GM06990 (cell line): ENCODE data around the gene EIF4EBP2.

Experiments used
- DNase-seq: peaks from one replicate; pipeline ENCODE4 v3.0.0-alpha.2; 2011; ENCODE audit not compliant: insufficient read length; ENCODE audit errors: extremely low read depth
- H3K27me3 ChIP-seq: replicated peaks from 2 replicates; pipeline ENCODE4 v1.6.0; 2011; ENCODE audit warnings: low read length; ENCODE audit not compliant: control insufficient read depth, insufficient read depth
- H3K36me3 ChIP-seq: 2 replicates; pipeline ENCODE4 v1.5.1; 2011; ENCODE audit warnings: low read length; ENCODE audit not compliant: control insufficient read depth, insufficient read depth
- H3K4me3 ChIP-seq: replicated peaks from 2 replicates; pipeline ENCODE4 v1.5.1; 2011; ENCODE audit warnings: low read depth, mild to moderate bottlenecking, control low read depth, low read length
- TF ChIP-seq, protein P1 (sequence below): IDR thresholded peaks from 2 replicates; pipeline ENCODE4 v1.5.1; 2011; ENCODE audit warnings: low read length, control low read depth, mild to moderate bottlenecking, inconsistent platforms; ENCODE audit not compliant: insufficient read depth, poor library complexity, severe bottlenecking

EIF4EBP2 gene

DNA sequence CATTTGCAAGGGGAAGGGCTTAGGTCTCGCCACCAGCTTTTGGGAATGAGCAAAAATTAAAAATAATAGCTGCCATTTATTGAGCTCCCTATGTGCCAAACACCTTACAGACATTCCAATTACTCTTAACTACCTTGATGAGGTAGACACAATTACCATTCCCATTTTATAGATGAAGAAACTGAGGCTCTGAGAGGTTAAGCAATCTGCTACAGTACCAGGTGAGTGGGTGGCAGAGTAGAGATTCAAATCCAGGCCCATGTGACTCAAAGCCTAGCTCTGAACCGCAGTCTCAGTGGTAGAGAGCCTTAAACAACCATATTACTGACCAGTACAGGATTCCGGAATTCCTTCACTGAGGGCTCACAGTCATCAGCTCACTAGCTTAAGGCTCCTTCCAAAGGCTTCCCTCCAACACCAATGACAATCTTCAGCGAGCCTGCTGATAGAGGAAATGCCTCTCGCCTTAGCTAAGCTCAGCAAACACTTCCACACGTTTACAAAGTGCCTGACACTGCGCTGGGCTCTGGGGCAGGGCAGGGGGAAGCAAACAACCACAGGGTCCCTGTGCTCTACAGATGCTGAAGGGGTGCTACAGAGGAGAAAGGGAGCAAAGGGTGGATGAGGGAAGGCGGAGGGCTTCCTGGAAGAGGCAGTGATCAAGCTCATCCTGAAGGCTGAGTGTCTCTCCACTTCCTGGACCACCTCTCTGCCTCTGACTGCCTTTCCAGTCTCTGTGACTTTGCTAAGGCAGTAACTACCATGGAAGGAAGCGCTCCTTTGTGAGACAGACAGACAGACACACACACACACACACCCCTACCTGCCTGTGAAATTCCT, 28.9 kb upstream of the EIF4EBP2 start:
- H3K4me3 ChIP-seq, result no peak overlapping the region

DNA sequence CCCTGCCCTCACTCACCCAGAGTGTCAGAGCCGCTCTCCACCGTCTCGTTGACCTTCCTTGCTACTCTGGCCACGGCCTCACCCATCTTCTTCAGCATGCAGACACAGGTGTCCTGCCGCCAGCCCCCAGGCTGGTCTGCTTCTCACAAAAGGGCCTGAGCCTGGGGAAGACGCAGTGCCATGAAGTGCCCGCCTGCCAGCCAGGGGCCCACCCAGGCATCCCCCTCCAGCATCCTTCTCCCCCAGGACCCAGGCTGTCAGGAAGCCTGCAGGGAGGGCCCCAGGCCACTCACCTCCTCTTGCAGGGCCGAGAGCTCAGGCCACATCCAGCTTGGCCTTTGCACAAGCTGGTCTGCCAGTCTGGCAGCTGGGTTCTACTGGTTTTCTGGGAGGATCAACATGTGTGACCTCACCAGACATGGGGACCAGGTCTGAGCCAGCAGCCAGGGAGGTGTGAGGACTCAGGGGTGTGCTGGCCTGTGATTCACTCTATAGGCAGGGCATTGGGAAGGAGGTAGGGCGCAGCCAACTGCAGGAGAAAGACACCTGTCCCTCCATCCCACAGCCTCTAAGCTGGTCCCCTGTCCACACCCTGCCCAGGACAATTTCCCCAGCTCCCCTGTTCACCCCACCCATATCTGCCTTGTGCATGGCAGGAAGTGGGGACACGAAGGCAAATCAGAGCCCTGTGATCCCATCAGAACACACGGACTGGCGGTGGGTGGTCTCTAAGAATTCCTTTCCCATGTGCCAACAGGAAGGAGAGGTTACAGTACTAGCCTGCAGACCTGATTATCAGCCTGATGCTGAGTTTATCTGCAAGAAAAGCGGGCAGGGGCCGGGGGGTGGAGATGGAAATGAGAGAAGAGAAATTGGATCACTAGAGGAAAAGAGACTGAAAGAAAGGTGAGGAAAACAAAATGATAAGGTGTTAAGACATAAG, 27.2 kb upstream of the EIF4EBP2 start:
- no peak for DNase-seq
- no peaks in the 10 kb centered on the region for H3K27me3 ChIP-seq
- no peak overlapping the region for H3K4me3 ChIP-seq
- TF ChIP-seq, protein P1, sequence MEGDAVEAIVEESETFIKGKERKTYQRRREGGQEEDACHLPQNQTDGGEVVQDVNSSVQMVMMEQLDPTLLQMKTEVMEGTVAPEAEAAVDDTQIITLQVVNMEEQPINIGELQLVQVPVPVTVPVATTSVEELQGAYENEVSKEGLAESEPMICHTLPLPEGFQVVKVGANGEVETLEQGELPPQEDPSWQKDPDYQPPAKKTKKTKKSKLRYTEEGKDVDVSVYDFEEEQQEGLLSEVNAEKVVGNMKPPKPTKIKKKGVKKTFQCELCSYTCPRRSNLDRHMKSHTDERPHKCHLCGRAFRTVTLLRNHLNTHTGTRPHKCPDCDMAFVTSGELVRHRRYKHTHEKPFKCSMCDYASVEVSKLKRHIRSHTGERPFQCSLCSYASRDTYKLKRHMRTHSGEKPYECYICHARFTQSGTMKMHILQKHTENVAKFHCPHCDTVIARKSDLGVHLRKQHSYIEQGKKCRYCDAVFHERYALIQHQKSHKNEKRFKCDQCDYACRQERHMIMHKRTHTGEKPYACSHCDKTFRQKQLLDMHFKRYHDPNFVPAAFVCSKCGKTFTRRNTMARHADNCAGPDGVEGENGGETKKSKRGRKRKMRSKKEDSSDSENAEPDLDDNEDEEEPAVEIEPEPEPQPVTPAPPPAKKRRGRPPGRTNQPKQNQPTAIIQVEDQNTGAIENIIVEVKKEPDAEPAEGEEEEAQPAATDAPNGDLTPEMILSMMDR, result no peak
- H3K36me3 ChIP-seq, result peaks cover 4% of the 10 kb centered on the region

More for the DNA sequence above, 28.9 kb upstream of the EIF4EBP2 start:
- Histone ChIP-seq H3K36me3 (peaks cover 6% of the 10 kb centered on the region), H3K27me3 (no peaks in the 10 kb centered on the region)
- DNase-seq, result no peak
- TF ChIP-seq, protein P1, result no peak

DNA sequence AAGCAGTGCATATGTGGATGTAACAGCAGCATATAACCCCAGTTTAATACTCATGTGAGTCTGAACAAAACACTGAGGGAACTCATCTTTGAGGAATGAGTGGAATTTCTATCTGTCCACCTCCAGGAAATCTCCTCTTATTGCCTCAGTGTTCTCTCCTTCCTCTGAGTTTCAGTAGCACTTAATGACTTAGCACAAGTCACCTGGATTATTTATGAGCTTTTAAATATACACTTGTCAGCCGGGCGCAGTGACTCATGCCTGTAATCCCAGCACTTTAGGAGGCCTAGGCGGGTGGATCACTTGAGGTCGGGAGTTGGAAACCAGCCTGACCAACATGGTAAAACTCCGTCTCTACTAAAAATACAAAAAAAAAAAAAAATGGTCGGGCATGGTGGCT, 25.8 kb upstream of the EIF4EBP2 start:
- Histone ChIP-seq H3K27me3 (no peaks in the 10 kb centered on the region), H3K4me3 (no peak overlapping the region), H3K36me3 (peaks cover 2% of the 10 kb centered on the region; the same call in 1 of the 2 replicates)
- no peak for DNase-seq
- TF ChIP-seq, protein P1, result no peak

DNA sequence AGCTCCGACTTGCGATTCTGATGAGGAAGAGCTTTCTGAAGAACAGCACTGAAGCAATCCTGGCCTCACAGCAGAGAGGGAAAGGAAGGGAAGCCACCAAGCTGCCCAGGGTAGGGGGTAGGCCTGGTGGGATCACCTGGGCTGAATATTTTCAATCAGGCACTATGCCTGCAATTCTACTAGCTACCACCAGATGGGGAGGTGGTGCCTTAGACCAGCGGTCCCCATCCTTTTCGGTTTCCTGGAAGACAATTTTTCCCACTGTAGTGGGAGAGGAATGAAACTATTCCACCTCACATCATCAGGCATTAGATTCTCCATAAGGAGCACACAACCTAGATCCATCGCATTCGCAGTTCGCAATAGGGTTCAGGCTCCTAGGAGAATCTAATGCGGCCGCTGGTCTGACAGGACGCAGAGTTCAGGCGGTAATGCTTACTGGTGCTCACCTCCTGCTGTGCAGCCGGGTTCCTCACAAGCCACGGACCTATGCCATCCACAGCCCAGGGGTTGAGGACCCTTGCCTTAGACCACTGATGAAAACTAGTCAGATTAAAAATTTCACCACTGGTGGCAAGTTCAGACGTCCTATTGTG, 24.3 kb upstream of the EIF4EBP2 start:
- H3K4me3 ChIP-seq, result no peak overlapping the region
- no peaks in the 10 kb centered on the region for H3K36me3 ChIP-seq
- DNase-seq, result no peak
- H3K27me3 ChIP-seq, result no peaks in the 10 kb centered on the region
- TF ChIP-seq, protein P1, result peak; percentile 72

DNA sequence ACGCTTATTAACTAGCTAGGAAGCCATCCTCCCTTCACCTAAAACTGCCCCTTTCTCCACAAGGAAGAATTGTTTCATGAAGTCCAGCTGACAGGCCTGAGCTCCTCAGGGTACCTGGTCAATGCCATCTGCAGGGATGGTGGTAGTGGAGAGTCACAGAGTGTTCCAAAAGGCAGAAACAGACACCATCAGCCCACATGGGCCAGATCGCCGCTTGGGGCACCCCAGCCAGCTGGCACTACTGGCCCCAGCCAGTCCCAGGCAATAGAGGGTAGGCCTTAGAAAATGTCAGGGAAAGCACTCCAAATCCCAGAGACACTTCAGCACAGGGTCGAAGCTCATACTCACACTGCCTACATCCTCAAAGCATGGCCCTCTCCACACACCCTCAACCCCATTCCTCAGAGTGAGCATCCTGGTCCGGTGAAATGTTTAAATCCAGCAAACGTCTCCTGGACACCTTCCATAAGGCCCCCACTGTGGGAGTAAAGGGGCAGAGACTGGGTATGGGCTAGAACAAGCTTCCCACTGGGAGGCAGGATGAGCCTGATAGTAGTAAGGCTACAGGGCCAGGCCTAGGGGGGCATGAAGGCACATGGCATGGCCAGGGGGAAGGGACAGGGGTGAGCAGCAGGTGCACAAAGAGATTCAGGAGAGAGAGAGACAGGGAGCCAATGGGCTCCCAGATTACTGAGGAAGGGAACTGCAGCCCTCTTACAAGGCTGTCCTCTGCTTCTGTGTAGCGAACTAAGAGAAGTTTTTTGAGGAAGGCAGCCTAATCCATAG, 23.4 kb upstream of the EIF4EBP2 start:
- H3K4me3 ChIP-seq, result no peak overlapping the region
- no peaks in the 10 kb centered on the region for H3K36me3 ChIP-seq
- no peak for DNase-seq
- TF ChIP-seq, protein P1, result no peak
- no peaks in the 10 kb centered on the region for H3K27me3 ChIP-seq
